Suprapubic skin (tissue), 4 donors: ENCODE measurements around the gene SERPINA12. TPM values are rescaled to one million over a fixed set of nuclear protein-coding genes. Genes with fewer than 3 reads are reported as not detected.

Source experiments
- DNase-seq, 2 donors: peaks; one replicate each; pipeline ENCODE4 v3.0.0-alpha.2; 2019; ENCODE audit warnings: low spot score in 2 of 2
- H3K27ac ChIP-seq: fragments of 200-600 bp; sonication (generic); one replicate; pipeline ENCODE4 v1.5.1; 2019
- H3K27me3 ChIP-seq: fragments of 200-600 bp; sonication (generic); one replicate; pipeline ENCODE4 v1.5.1; 2019
- H3K36me3 ChIP-seq: fragments of 200-600 bp; sonication (generic); one replicate; pipeline ENCODE4 v1.5.1; 2019
- H3K4me1 ChIP-seq: fragments of 200-600 bp; sonication (generic); one replicate; pipeline ENCODE4 v1.5.1; 2019
- H3K4me3 ChIP-seq: fragments of 200-600 bp; sonication (generic); one replicate; pipeline ENCODE4 v1.5.1; 2019; ENCODE audit warnings: mild to moderate bottlenecking
- H3K9me3 ChIP-seq: fragments of 200-600 bp; sonication (generic); one replicate; pipeline ENCODE4 v1.5.1; 2019
- CTCF ChIP-seq, 2 donors: fragments of 200-600 bp in 1 of 2; fragments of 450-650 bp in 1 of 2; sonication (generic) in 1 of 2; IDR thresholded peaks; one replicate each; pipeline ENCODE4 v1.5.1; 2016 to 2019; ENCODE audit warnings: antibody characterized with exemption in 2 of 2, mild to moderate bottlenecking in 1 of 2, moderate library complexity in 1 of 2
- EP300 ChIP-seq: sonication (generic); formaldehyde crosslinking; IDR thresholded peaks from one replicate; pipeline ENCODE4 v1.6.1; 2017; ENCODE audit warnings: antibody characterized with exemption
- POLR2A ChIP-seq, 2 donors: fragments of 450-650 bp; IDR thresholded peaks; one replicate each; pipeline ENCODE4 v1.6.1; 2017; ENCODE audit warnings: antibody characterized with exemption in 2 of 2, mild to moderate bottlenecking in 2 of 2, moderate library complexity in 2 of 2
- POLR2AphosphoS5 ChIP-seq, 3 donors: sonication (generic); formaldehyde crosslinking; IDR thresholded peaks; one replicate each; pipeline ENCODE4 v1.6.1; 2017; ENCODE audit warnings: antibody characterized with exemption in 3 of 3
- WGBS: methylation state at CpG from one replicate; pipeline ENCODE4 v1.1.5; 2018; 5-methylcytosine and 5-hydroxymethylcytosine counted together
- total RNA-seq, 4 donors: library from RNA; depleted of rRNA; stranded (reverse); fragments of >200 nt; gene quantifications; one replicate each; pipeline ENCODE4 v1.1.0, GENCODE V29; 2016

The SERPINA12 gene
- total RNA-seq, 4 donors from 2014 or later: 91.3 to 486 (median 265) TPM

- no peak for TF ChIP-seq POLR2AphosphoS5 (IDR thresholded peaks at IDR 0.05)
- TF ChIP-seq CTCF (IDR thresholded peaks at IDR 0.05): no peak
- TF ChIP-seq EP300: no peak
- TF ChIP-seq POLR2A (IDR thresholded peaks at IDR 0.05): no peak
- Histone ChIP-seq H3K27ac (no peak overlapping the region), H3K4me3 (no peak overlapping the region), H3K9me3 (no peaks in the 10 kb centered on the region), H3K36me3 (no peaks in the 10 kb centered on the region), H3K27me3 (no peaks in the 10 kb centered on the region), H3K4me1 (peaks cover 13% of the 10 kb centered on the region)
- 63% methylated on average over 5 of the region's 11 CpGs for WGBS
- no peak for DNase-seq
Measured at GRCh38 chr14:94489336-94489735, 19.9 kb downstream of the SERPINA12 start.

- DNase-seq: no peak
- TF ChIP-seq POLR2A (IDR thresholded peaks at IDR 0.05): no peak
- TF ChIP-seq POLR2AphosphoS5 (IDR thresholded peaks at IDR 0.05): no peak
- no peak for TF ChIP-seq EP300
- TF ChIP-seq CTCF (IDR thresholded peaks at IDR 0.05): no peak
- no peak overlapping the region for H3K27ac ChIP-seq
- WGBS: 48% methylated on average over 5 of the region's 5 CpGs
- H3K4me3 ChIP-seq: no peak overlapping the region
- no peaks in the 10 kb centered on the region for H3K27me3 ChIP-seq
- peaks cover 12% of the 10 kb centered on the region for H3K4me1 ChIP-seq
- no peaks in the 10 kb centered on the region for H3K9me3 ChIP-seq
- no peaks in the 10 kb centered on the region for H3K36me3 ChIP-seq
Measured at GRCh38 chr14:94486883-94487282, 22.4 kb downstream of the SERPINA12 start.

- Histone ChIP-seq H3K4me3 (peak overlapping the region; percentile 24), H3K36me3 (no peaks in the 10 kb centered on the region), H3K27me3 (no peaks in the 10 kb centered on the region), H3K27ac (no peak overlapping the region), H3K4me1 (peaks cover 12% of the 10 kb centered on the region), H3K9me3 (no peaks in the 10 kb centered on the region)
- TF ChIP-seq CTCF (IDR thresholded peaks at IDR 0.05): peak; percentile 96 to 99
- TF ChIP-seq EP300: no peak
- TF ChIP-seq POLR2A (IDR thresholded peaks at IDR 0.05): no peak
- WGBS: 18% methylated on average over 16 of the region's 26 CpGs
- DNase-seq: peak in 1 of 2 donors; percentile 71
Measured at GRCh38 chr14:94485944-94486841, 23.1 kb downstream of the SERPINA12 start.

- peaks cover 12% of the 10 kb centered on the region for H3K4me1 ChIP-seq
- no peak overlapping the region for H3K4me3 ChIP-seq
- no peak for DNase-seq
- H3K27me3 ChIP-seq: no peaks in the 10 kb centered on the region
- WGBS: 82% methylated on average over 5 of the region's 5 CpGs
- H3K27ac ChIP-seq: no peak overlapping the region
- no peaks in the 10 kb centered on the region for H3K9me3 ChIP-seq
- TF ChIP-seq POLR2AphosphoS5 (IDR thresholded peaks at IDR 0.05): no peak
- no peak for TF ChIP-seq EP300
- no peak for TF ChIP-seq CTCF (IDR thresholded peaks at IDR 0.05)
- no peak for TF ChIP-seq POLR2A (IDR thresholded peaks at IDR 0.05)
- no peaks in the 10 kb centered on the region for H3K36me3 ChIP-seq
Measured at GRCh38 chr14:94484481-94484880, 24.8 kb downstream of the SERPINA12 start.

- Histone ChIP-seq H3K36me3 (no peaks in the 10 kb centered on the region), H3K27ac (no peak overlapping the region), H3K9me3 (peaks cover 5% of the 10 kb centered on the region), H3K4me3 (no peak overlapping the region), H3K4me1 (peaks cover 12% of the 10 kb centered on the region), H3K27me3 (no peaks in the 10 kb centered on the region)
- TF ChIP-seq EP300 (no peak), POLR2A (IDR thresholded peaks at IDR 0.05) (no peak), POLR2AphosphoS5 (IDR thresholded peaks at IDR 0.05) (no peak), CTCF (IDR thresholded peaks at IDR 0.05) (no peak)
- no peak for DNase-seq
- WGBS: 69% methylated on average over 7 of the region's 7 CpGs
Measured at GRCh38 chr14:94483729-94484275, 25.5 kb downstream of the SERPINA12 start.
